Right lobe of liver (tissue), 4 donors: ENCODE measurements around the gene TUG1.

Experiments used
- POLR2A ChIP-seq: fragments of 450-650 bp; IDR thresholded peaks from one replicate; pipeline ENCODE4 v1.6.1; 2017; ENCODE audit warnings: antibody characterized with exemption, mild to moderate bottlenecking
- TF ChIP-seq, protein P1 (sequence below), 4 donors: fragments of 200-600 bp in 3 of 4; fragments of 450-650 bp in 1 of 4; IDR thresholded peaks; one replicate each; pipeline versions ENCODE4 v1.5.1 to v1.8.0; 2016 to 2022; ENCODE audit warnings: antibody characterized with exemption in 4 of 4, mild to moderate bottlenecking in 2 of 4
- donor health status: DM: no; HTN: no; CAD: no.
- donor health status: DM: no; HTN: no; CAD: no.
- donor health status: DM: no; HTN: yes; CAD: no.

- TF ChIP-seq, protein P1, sequence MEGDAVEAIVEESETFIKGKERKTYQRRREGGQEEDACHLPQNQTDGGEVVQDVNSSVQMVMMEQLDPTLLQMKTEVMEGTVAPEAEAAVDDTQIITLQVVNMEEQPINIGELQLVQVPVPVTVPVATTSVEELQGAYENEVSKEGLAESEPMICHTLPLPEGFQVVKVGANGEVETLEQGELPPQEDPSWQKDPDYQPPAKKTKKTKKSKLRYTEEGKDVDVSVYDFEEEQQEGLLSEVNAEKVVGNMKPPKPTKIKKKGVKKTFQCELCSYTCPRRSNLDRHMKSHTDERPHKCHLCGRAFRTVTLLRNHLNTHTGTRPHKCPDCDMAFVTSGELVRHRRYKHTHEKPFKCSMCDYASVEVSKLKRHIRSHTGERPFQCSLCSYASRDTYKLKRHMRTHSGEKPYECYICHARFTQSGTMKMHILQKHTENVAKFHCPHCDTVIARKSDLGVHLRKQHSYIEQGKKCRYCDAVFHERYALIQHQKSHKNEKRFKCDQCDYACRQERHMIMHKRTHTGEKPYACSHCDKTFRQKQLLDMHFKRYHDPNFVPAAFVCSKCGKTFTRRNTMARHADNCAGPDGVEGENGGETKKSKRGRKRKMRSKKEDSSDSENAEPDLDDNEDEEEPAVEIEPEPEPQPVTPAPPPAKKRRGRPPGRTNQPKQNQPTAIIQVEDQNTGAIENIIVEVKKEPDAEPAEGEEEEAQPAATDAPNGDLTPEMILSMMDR (IDR thresholded peaks at IDR 0.05) = no peak
- TF ChIP-seq POLR2A = no peak
These were observed 27.7 kb upstream of the TUG1 start for GRCh38 chr22:30941363-30941740.
